ENCODE results near the gene EML3. TPM values are rescaled to one million over a fixed set of nuclear protein-coding genes. Genes with fewer than 3 reads are reported as not detected.
"Not testable (repeated sequence)": the region's sequence is repeated elsewhere in the genome, so short reads cannot be mapped to it uniquely, and the experiment has no call there.

Gene EML3
- total and polyA plus RNA-seq, 2 of the 13 experiments (the other 11 are each of a cell fraction or from before 2014, with no cell fraction given) = 10.6 to 12.3 TPM

DNA sequence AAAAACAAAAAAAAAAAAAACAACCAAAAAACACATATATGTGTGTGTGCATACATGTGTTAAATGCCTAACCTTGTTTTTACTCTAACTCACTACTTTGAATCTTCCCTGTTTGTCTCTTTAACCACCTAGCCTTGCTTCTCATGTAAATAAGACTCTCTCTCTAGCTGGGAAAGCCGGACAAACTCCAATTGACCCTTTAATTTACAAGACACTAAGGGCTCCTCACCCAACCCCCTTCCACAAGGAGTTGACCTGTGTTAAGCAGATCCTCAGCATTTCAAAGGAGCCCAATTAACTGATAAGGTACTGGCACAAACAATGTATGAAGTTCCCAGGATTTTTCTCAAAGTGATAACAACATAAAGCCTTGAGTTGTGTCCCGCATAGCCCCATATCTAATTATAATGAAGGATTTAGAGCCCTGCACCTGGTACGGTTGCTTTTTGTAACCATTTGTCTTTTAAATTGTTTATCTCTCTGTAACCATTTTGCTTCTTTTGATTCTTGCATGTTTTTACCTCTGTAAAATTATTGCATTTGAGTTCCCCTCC, 50.8 kb downstream of the EML3 start:
- ATAC-seq; in situ Hi-C loops (cut with HindIII; ENCODE audit: extremely low pct_ligation_motif_present, low pct_unique_long_range_greater_than_20kb); H3K4me3 ChIP-seq (replicated peaks in 1 of 3; ENCODE audit: insufficient read depth in 1 of 3, low read depth in 2 of 3, low read length in 3 of 3); H3K9me3 ChIP-seq (ENCODE audit: low read length); H3K27ac ChIP-seq (ENCODE audit: extremely low read length, insufficient read depth, low read length); H2AFZ ChIP-seq (ENCODE audit: low read length); H3K4me2 ChIP-seq (ENCODE audit: low read depth, low read length); FAIRE-seq; BruUV-seq (replicated peaks); H3K27me3 ChIP-seq (ENCODE audit: control insufficient read depth in 1 of 2, insufficient read depth in 2 of 2, low read length in 2 of 2); DNase-seq (ENCODE audit: low spot score); H3K9ac ChIP-seq (ENCODE audit: insufficient read depth, low read depth, low read length): not testable (repeated sequence)
- Histone ChIP-seq H3K4me1 (ENCODE audit: insufficient read depth, low read length) (peaks cover 71% of the 10 kb centered on the region), H3K79me2 (ENCODE audit: insufficient read depth, low read length) (peaks cover 17% of the 10 kb centered on the region), H3K36me3 (replicated peaks in 1 of 2; ENCODE audit: control insufficient read depth in 1 of 2, insufficient read depth in 2 of 2, low read length in 2 of 2) (peaks cover 10 to 77% of the 10 kb centered on the region in 2 experiments), H4K20me1 (ENCODE audit: insufficient read depth, low read length) (peaks cover 22% of the 10 kb centered on the region)
- ChIA-PET CTCF (ENCODE audit: low intra/inter-chr PET ratio, low total read pairs) (interaction anchor here (0.6 to 2.9 kb wide), 3 partner anchors 48 to 167 kb away, joined by 3 to 32 read pairs (median 19); no protein-coding TSS in a partner anchor), POLR2A (interaction anchor here (0.7 to 2.3 kb wide), 7 partner anchors 12 to 279 kb away, joined by 3 to 22 read pairs (median 5); partner anchors contain the start of genes C11orf98, CSKMT and EEF1G)
- intact Hi-C loops (cut with micrococcal nuclease; ENCODE audit: unreplicated experiment) = loop anchor here (2.0 kb wide), 2 partner anchors 19 to 167 kb away; no protein-coding TSS in a partner anchor
- 98% methylated on average over 3 of the region's 3 CpGs for WGBS (ENCODE audit: low lambda C conversion rate)

DNA sequence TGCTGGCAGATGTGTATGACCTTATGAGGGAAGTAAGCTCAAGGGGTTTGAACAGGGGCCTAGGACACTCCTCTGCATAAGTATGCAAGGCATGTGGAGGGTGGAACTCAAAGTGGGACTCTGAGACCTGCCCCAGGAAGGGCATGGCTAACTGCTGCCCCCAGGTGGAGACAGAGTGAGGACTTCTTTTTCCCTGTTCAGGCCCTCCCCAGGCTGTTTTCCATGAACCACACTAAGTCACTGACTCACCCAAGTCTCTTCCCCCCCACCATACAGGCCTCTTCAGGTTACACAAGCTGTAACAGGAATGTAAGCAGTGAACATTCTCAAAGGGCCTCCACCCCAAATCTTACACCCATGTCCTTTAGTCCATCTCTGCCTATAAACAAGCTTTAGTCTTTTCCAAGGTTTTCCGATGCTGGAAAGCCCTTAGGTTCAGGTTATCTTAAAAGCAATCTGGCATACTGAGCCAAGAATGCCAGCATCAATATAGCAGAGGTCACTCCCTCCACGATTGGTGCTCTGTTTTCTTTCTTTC, 51.9 kb downstream of the EML3 start:
- DNase-seq (ENCODE audit: low spot score) (peak; percentile 91), FAIRE-seq (peak; percentile 77), ATAC-seq (peak; percentile 89)
- ChIA-PET POLR2A (interaction anchor here (0.7 to 2.3 kb wide), 12 partner anchors 9 to 281 kb away, joined by 3 to 22 read pairs (median 5); partner anchors contain the start of genes AHNAK, C11orf98, CSKMT and EEF1G), CTCF (ENCODE audit: low intra/inter-chr PET ratio, low total read pairs) (interaction anchor here (0.7 to 2.9 kb wide), 9 partner anchors 12 to 180 kb away, joined by 3 to 32 read pairs (median 4); no protein-coding TSS in a partner anchor)
- in situ Hi-C loops (cut with HindIII; ENCODE audit: extremely low pct_ligation_motif_present, low pct_unique_long_range_greater_than_20kb) (no loop called here), intact Hi-C loops (cut with micrococcal nuclease; ENCODE audit: unreplicated experiment) (loop anchor here (1.0 to 2.0 kb wide), 3 partner anchors 18 to 166 kb away; no protein-coding TSS in a partner anchor)
- Histone ChIP-seq H3K9me3 (ENCODE audit: low read length) (no peaks in the 10 kb centered on the region), H3K27ac (ENCODE audit: extremely low read length, insufficient read depth, low read length) (peak overlapping the region; percentile 55), H2AFZ (ENCODE audit: low read length) (no peak overlapping the region), H3K4me2 (ENCODE audit: low read depth, low read length) (no peak overlapping the region), H3K4me1 (ENCODE audit: insufficient read depth, low read length) (peaks cover 71% of the 10 kb centered on the region), H4K20me1 (ENCODE audit: insufficient read depth, low read length) (peaks cover 19% of the 10 kb centered on the region), H3K27me3 (ENCODE audit: control insufficient read depth in 1 of 2, insufficient read depth in 2 of 2, low read length in 2 of 2) (no peaks in the 10 kb centered on the region), H3K4me3 (replicated peaks in 1 of 3; ENCODE audit: insufficient read depth in 1 of 3, low read depth in 2 of 3, low read length in 3 of 3) (no peak overlapping the region), H3K9ac (ENCODE audit: insufficient read depth, low read depth, low read length) (no peak overlapping the region), H3K79me2 (ENCODE audit: insufficient read depth, low read length) (peaks cover 12% of the 10 kb centered on the region), H3K36me3 (replicated peaks in 1 of 2; ENCODE audit: control insufficient read depth in 1 of 2, insufficient read depth in 2 of 2, low read length in 2 of 2) (peaks cover 10 to 66% of the 10 kb centered on the region in 2 experiments)
- WGBS (ENCODE audit: low lambda C conversion rate) = 78% methylated on average over 2 of the region's 2 CpGs
- BruUV-seq (replicated peaks) = no TSS peak
- no peak for TF ChIP-seq ZNF207 (IDR thresholded peaks at IDR 0.05; ENCODE audit: borderline replicate concordance)
- TF ChIP-seq, protein P1, sequence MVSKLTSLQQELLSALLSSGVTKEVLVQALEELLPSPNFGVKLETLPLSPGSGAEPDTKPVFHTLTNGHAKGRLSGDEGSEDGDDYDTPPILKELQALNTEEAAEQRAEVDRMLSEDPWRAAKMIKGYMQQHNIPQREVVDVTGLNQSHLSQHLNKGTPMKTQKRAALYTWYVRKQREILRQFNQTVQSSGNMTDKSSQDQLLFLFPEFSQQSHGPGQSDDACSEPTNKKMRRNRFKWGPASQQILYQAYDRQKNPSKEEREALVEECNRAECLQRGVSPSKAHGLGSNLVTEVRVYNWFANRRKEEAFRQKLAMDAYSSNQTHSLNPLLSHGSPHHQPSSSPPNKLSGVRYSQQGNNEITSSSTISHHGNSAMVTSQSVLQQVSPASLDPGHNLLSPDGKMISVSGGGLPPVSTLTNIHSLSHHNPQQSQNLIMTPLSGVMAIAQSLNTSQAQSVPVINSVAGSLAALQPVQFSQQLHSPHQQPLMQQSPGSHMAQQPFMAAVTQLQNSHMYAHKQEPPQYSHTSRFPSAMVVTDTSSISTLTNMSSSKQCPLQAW (CRISPR knock-in tag; IDR thresholded peaks at IDR 0.05) = 0 out of 2 replicates have a peak, but pooled peaks have one; percentile 23
- peak; percentile 93 for TF ChIP-seq STAG1 (CRISPR knock-in tag; IDR thresholded peaks at IDR 0.05)
- TF ChIP-seq ARNT2 (CRISPR knock-in tag; IDR thresholded peaks at IDR 0.05; ENCODE audit: low read depth) = peak; percentile 51; the same call in 1 of the 2 replicates
- peak; percentile 51; the same call in 1 of the 2 replicates for TF ChIP-seq ERF (CRISPR knock-in tag; IDR thresholded peaks at IDR 0.05)
- no peak for TF ChIP-seq LCORL (IDR thresholded peaks at IDR 0.05)
- peak; percentile 88 for TF ChIP-seq LCORL (CRISPR knock-in tag; IDR thresholded peaks at IDR 0.05)
- no peak for TF ChIP-seq CHD4 (IDR thresholded peaks at IDR 0.05; ENCODE audit: borderline replicate concordance, low read length)
- TF ChIP-seq, protein P2, sequence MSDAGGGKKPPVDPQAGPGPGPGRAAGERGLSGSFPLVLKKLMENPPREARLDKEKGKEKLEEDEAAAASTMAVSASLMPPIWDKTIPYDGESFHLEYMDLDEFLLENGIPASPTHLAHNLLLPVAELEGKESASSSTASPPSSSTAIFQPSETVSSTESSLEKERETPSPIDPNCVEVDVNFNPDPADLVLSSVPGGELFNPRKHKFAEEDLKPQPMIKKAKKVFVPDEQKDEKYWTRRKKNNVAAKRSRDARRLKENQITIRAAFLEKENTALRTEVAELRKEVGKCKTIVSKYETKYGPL (CRISPR knock-in tag; IDR thresholded peaks at IDR 0.05) = no peak
- peak; percentile 35 for TF ChIP-seq RBM22 (optimal IDR thresholded peaks at IDR 0.05; ENCODE audit: low read length)
- no peak for TF ChIP-seq ZNF598 (CRISPR knock-in tag; IDR thresholded peaks at IDR 0.05; ENCODE audit: borderline replicate concordance)

All from HepG2 (cell line).